Measurements from ENCODE around the gene PDPK1. TPM values are rescaled to one million over a fixed set of nuclear protein-coding genes. Genes with fewer than 3 reads are reported as not detected.

Gene PDPK1
- total and polyA plus RNA-seq, 4 experiments from 2014 or later, result 26.4 to 71.3 (median 51.7) TPM

- CTCF ChIA-PET (ENCODE audit: partially characterized antibody), result interaction anchor here (0.9 kb wide), 1 partner anchor 13 kb away, joined by 4 read pairs; no protein-coding TSS in a partner anchor
- Histone ChIP-seq H3K27ac (ENCODE audit: low read depth, low read length) (peak overlapping the region; percentile 49), H3K9me3 (ENCODE audit: control insufficient read depth in 1 of 2, low read length in 2 of 2) (no peaks in the 10 kb centered on the region), H3K4me1 (ENCODE audit: insufficient read depth, low read length) (peaks cover 64% of the 10 kb centered on the region), H3K36me3 (ENCODE audit: insufficient read depth, low read length) (no peaks in the 10 kb centered on the region), H3K4me3 (ENCODE audit: low read length in 2 of 2) (no peak overlapping the region), H3K27me3 (ENCODE audit: insufficient read depth, low read length) (no peaks in the 10 kb centered on the region)
- H3K27me3 Mint-ChIP-seq, result peaks cover 0 to 1% of the 10 kb centered on the region in 2 donors
- H3K4me1 Mint-ChIP-seq, result peaks cover 39 to 76% (median 58%) of the 10 kb centered on the region in 4 donors
- H3K9me3 Mint-ChIP-seq, result peaks cover 0 to 10% (median 0%) of the 10 kb centered on the region in 8 donors
- peak overlapping the region; percentile 72 to 94 (median 79) for H3K4me3 Mint-ChIP-seq
- peak in 1 of 5 donors; percentile 42 for DNase-seq
- peak overlapping the region; percentile 91 to 96 (median 95) for H3K27ac Mint-ChIP-seq
- intact Hi-C loops (cut with micrococcal nuclease), result loop anchor here (10.0 kb wide), 1 partner anchor 254 kb away; the partner anchor contains the start of gene RNPS1
- peaks cover 7 to 50% of the 10 kb centered on the region in 2 donors for H3K36me3 Mint-ChIP-seq
- POLR2A ChIA-PET (ENCODE audit: partially characterized antibody), result interaction anchor here (0.9 to 7.0 kb wide), 7 partner anchors 10 to 736 kb away, joined by 3 to 170 read pairs (median 5); partner anchors contain the start of genes CEMP1, ELOB, NUBP2 and PDPK1
Measured at GRCh38 chr16:2518823-2519710, 18.8 kb upstream of the PDPK1 start.

GRCh38 chr16:2519711-2520080, 18.1 kb upstream of the PDPK1 start:
- Mint-ChIP-seq H3K27ac (peak overlapping the region; percentile 91 to 96 (median 95)), H3K4me3 (peak overlapping the region; percentile 72 to 94 (median 79)), H3K4me1 (peaks cover 42 to 74% (median 61%) of the 10 kb centered on the region in 4 donors), H3K36me3 (peaks cover 13 to 55% of the 10 kb centered on the region in 2 donors), H3K27me3 (peaks cover 0 to 1% of the 10 kb centered on the region in 2 donors), H3K9me3 (peaks cover 0 to 10% (median 0%) of the 10 kb centered on the region in 8 donors)
- no peak overlapping the region for H3K4me3 ChIP-seq (ENCODE audit: low read length in 2 of 2)
- CTCF ChIA-PET (ENCODE audit: partially characterized antibody), result interaction anchor here (0.9 kb wide), 1 partner anchor 13 kb away, joined by 4 read pairs; no protein-coding TSS in a partner anchor
- H3K36me3 ChIP-seq (ENCODE audit: insufficient read depth, low read length), result peaks cover 5% of the 10 kb centered on the region
- peaks cover 63% of the 10 kb centered on the region for H3K4me1 ChIP-seq (ENCODE audit: insufficient read depth, low read length)
- H3K27ac ChIP-seq (ENCODE audit: low read depth, low read length), result peak overlapping the region; percentile 49
- H3K27me3 ChIP-seq (ENCODE audit: insufficient read depth, low read length), result no peaks in the 10 kb centered on the region
- intact Hi-C loops (cut with micrococcal nuclease), result loop anchor here (10.0 kb wide), 1 partner anchor 255 kb away; the partner anchor contains the start of gene RNPS1
- DNase-seq, result no peak
- POLR2A ChIA-PET (ENCODE audit: partially characterized antibody), result interaction anchor here (0.6 to 7.0 kb wide), 14 partner anchors 9 to 1210 kb away, joined by 3 to 170 read pairs (median 4); partner anchors contain the start of genes CEMP1, ELOB, MLST8 and NUBP2
- no peaks in the 10 kb centered on the region for H3K9me3 ChIP-seq (ENCODE audit: control insufficient read depth in 1 of 2, low read length in 2 of 2)

GRCh38 chr16:2520097-2520783, 17.6 kb upstream of the PDPK1 start, which contains the start of gene AMDHD2:
Gene AMDHD2 (plus strand): TSS chr16:2520371. CDS start chr16:2520459, 88 bp downstream.
- Histone ChIP-seq H3K27ac (ENCODE audit: low read depth, low read length) (peak within 1 kb of the TSS; percentile 84), H3K9me3 (ENCODE audit: control insufficient read depth in 1 of 2, low read length in 2 of 2) (no peaks in the 10 kb centered on the region), H3K27me3 (ENCODE audit: insufficient read depth, low read length) (no peaks in the 10 kb centered on the region), H3K4me1 (ENCODE audit: insufficient read depth, low read length) (peaks cover 58% of the 10 kb centered on the region), H3K36me3 (ENCODE audit: insufficient read depth, low read length) (peaks cover 6% of the 10 kb centered on the region), H3K4me3 (ENCODE audit: low read length in 2 of 2) (peak within 1 kb of the TSS; percentile 36 to 60)
- ChIA-PET POLR2A (ENCODE audit: partially characterized antibody) (interaction anchor here (0.6 to 7.0 kb wide), 16 partner anchors 8 to 1211 kb away, joined by 3 to 170 read pairs (median 4); partner anchors contain the start of genes CEMP1, ELOB, MLST8 and NUBP2), CTCF (ENCODE audit: partially characterized antibody) (interaction anchor here (0.7 to 0.9 kb wide), 2 partner anchors 11 to 12 kb away, joined by 4 read pairs; partner anchors contain the start of gene CEMP1)
- DNase-seq, result peak; percentile 88 to 91 (median 89)
- Mint-ChIP-seq H3K27me3 (peaks cover 0 to 1% of the 10 kb centered on the region in 2 donors), H3K4me1 (peaks cover 42 to 69% (median 57%) of the 10 kb centered on the region in 4 donors), H3K36me3 (peaks cover 16 to 53% of the 10 kb centered on the region in 2 donors), H3K4me3 (peak within 1 kb of the TSS; percentile 87 to 95 (median 93)), H3K27ac (peak within 1 kb of the TSS; percentile 91 to 99 (median 97)), H3K9me3 (peaks cover 0 to 10% (median 0%) of the 10 kb centered on the region in 8 donors)
- intact Hi-C loops (cut with micrococcal nuclease), result no loop called here

GRCh38 chr16:2520784-2521531, 16.9 kb upstream of the PDPK1 start:
- peak; percentile 84 to 92 (median 88) for DNase-seq
- Mint-ChIP-seq H3K9me3 (peaks cover 0 to 8% (median 0%) of the 10 kb centered on the region in 8 donors), H3K27me3 (peaks cover 0 to 1% of the 10 kb centered on the region in 2 donors), H3K36me3 (peaks cover 16 to 47% of the 10 kb centered on the region in 2 donors), H3K27ac (peak overlapping the region; percentile 91 to 99 (median 97)), H3K4me3 (peak overlapping the region; percentile 87 to 95 (median 93)), H3K4me1 (peaks cover 35 to 62% (median 50%) of the 10 kb centered on the region in 4 donors)
- no peaks in the 10 kb centered on the region for H3K27me3 ChIP-seq (ENCODE audit: insufficient read depth, low read length)
- intact Hi-C loops (cut with micrococcal nuclease), result loop anchor here (1.0 kb wide), 1 partner anchor 11 kb away; no protein-coding TSS in a partner anchor
- H3K4me1 ChIP-seq (ENCODE audit: insufficient read depth, low read length), result peaks cover 50% of the 10 kb centered on the region
- H3K36me3 ChIP-seq (ENCODE audit: insufficient read depth, low read length), result peaks cover 6% of the 10 kb centered on the region
- H3K27ac ChIP-seq (ENCODE audit: low read depth, low read length), result peak overlapping the region; percentile 84
- ChIA-PET POLR2A (ENCODE audit: partially characterized antibody) (interaction anchor here (0.7 to 7.0 kb wide), 11 partner anchors 8 to 1212 kb away, joined by 3 to 170 read pairs (median 5); partner anchors contain the start of genes CEMP1, ELOB, PDPK1 and RPS2), CTCF (ENCODE audit: partially characterized antibody) (interaction anchor here (0.7 kb wide), 1 partner anchor 10 kb away, joined by 4 read pairs; the partner anchor contains the start of gene CEMP1)
- H3K4me3 ChIP-seq (ENCODE audit: low read length in 2 of 2), result peak overlapping the region; percentile 36 to 60
- H3K9me3 ChIP-seq (ENCODE audit: control insufficient read depth in 1 of 2, low read length in 2 of 2), result no peaks in the 10 kb centered on the region

GRCh38 chr16:2523801-2524231, 14.0 kb upstream of the PDPK1 start:
- no peak overlapping the region for H3K4me3 ChIP-seq (ENCODE audit: low read length in 2 of 2)
- DNase-seq, result no peak
- Mint-ChIP-seq H3K36me3 (peaks cover 16 to 38% of the 10 kb centered on the region in 2 donors), H3K27ac (peak overlapping the region in 3 of 7 donors; percentile 15 to 89 (median 69)), H3K4me3 (peak overlapping the region in 2 of 8 donors; percentile 48 to 52), H3K27me3 (peaks cover 0 to 1% of the 10 kb centered on the region in 2 donors), H3K4me1 (peaks cover 18 to 33% (median 26%) of the 10 kb centered on the region in 4 donors), H3K9me3 (peaks cover 0 to 4% (median 0%) of the 10 kb centered on the region in 8 donors)
- no peak overlapping the region for H3K27ac ChIP-seq (ENCODE audit: low read depth, low read length)
- CTCF ChIA-PET (ENCODE audit: partially characterized antibody), result no interaction called here
- peaks cover 24% of the 10 kb centered on the region for H3K36me3 ChIP-seq (ENCODE audit: insufficient read depth, low read length)
- no peaks in the 10 kb centered on the region for H3K27me3 ChIP-seq (ENCODE audit: insufficient read depth, low read length)
- H3K9me3 ChIP-seq (ENCODE audit: control insufficient read depth in 1 of 2, low read length in 2 of 2), result no peaks in the 10 kb centered on the region
- POLR2A ChIA-PET (ENCODE audit: partially characterized antibody), result interaction anchor here (2.2 to 7.0 kb wide), 2 partner anchors 8 to 10 kb away, joined by 5 to 170 read pairs; partner anchors contain the start of genes ATP6V0C and CEMP1
- intact Hi-C loops (cut with micrococcal nuclease), result no loop called here
- peaks cover 22% of the 10 kb centered on the region for H3K4me1 ChIP-seq (ENCODE audit: insufficient read depth, low read length)
